KOPT-K1 (cell line): ENCODE measurements around the gene RBBP8NL.
"Not testable (repeated sequence)": the region's sequence is repeated elsewhere in the genome, so short reads cannot be mapped to it uniquely, and the experiment has no call there.

Source experiments
- H3K27ac ChIP-seq: fragments of 200-600 bp; sonication (generic); 2 replicates; pipeline ENCODE4 v1.5.1; 2016; ENCODE audit warnings: antibody characterized with exemption, mild to moderate bottlenecking, low read depth, low read length; ENCODE audit not compliant: poor library complexity, severe bottlenecking
- H3K36me3 ChIP-seq: fragments of 200-600 bp; sonication (generic); 2 replicates; pipeline ENCODE4 v1.5.1; 2017; ENCODE audit warnings: antibody characterized with exemption, mild to moderate bottlenecking, low read length, moderate library complexity; ENCODE audit not compliant: insufficient read depth
- H3K9me3 ChIP-seq: fragments of 200-600 bp; sonication (generic); 2 replicates; pipeline ENCODE4 v1.5.1; 2017; ENCODE audit warnings: antibody characterized with exemption, low read length, mild to moderate bottlenecking; ENCODE audit not compliant: insufficient read depth, poor library complexity, severe bottlenecking

The RBBP8NL gene

GRCh38 chr20:62377064-62377461, 50.3 kb downstream of the RBBP8NL start:
- Histone ChIP-seq H3K36me3 (peaks cover 6% of the 10 kb centered on the region; the same call in 1 of the 2 replicates), H3K27ac (no peak overlapping the region), H3K9me3 (no peaks in the 10 kb centered on the region)

GRCh38 chr20:62376112-62377063, 51.0 kb downstream of the RBBP8NL start:
- H3K9me3 ChIP-seq, result no peaks in the 10 kb centered on the region
- H3K27ac ChIP-seq, result no peak overlapping the region
- H3K36me3 ChIP-seq, result no peaks in the 10 kb centered on the region; the same call in 1 of the 2 replicates

- H3K27ac ChIP-seq, result no peak overlapping the region
Observed at GRCh38 chr20:62374331-62375152, 52.8 kb downstream of the RBBP8NL start.

GRCh38 chr20:62373631-62374179, 53.6 kb downstream of the RBBP8NL start:
- H3K9me3 ChIP-seq, H3K27ac ChIP-seq, H3K36me3 ChIP-seq: not testable (repeated sequence)

More at GRCh38 chr20:62374331-62375152, 52.8 kb downstream of the RBBP8NL start:
- Histone ChIP-seq H3K9me3 (no peaks in the 10 kb centered on the region), H3K36me3 (no peaks in the 10 kb centered on the region)

GRCh38 chr20:62372042-62372993, 55.0 kb downstream of the RBBP8NL start:
- no peak overlapping the region for H3K27ac ChIP-seq

GRCh38 chr20:62371588-62372041, 55.7 kb downstream of the RBBP8NL start:
- H3K9me3 ChIP-seq, result no peaks in the 10 kb centered on the region
- H3K36me3 ChIP-seq, result no peaks in the 10 kb centered on the region
- no peak overlapping the region for H3K27ac ChIP-seq

More at GRCh38 chr20:62372042-62372993, 55.0 kb downstream of the RBBP8NL start:
- no peaks in the 10 kb centered on the region for H3K9me3 ChIP-seq
- H3K36me3 ChIP-seq, result no peaks in the 10 kb centered on the region

- Histone ChIP-seq H3K27ac (no peak overlapping the region), H3K9me3 (no peaks in the 10 kb centered on the region), H3K36me3 (no peaks in the 10 kb centered on the region)
Observed at GRCh38 chr20:62370807-62371587, 56.3 kb downstream of the RBBP8NL start.

- no peak overlapping the region for H3K27ac ChIP-seq
- no peaks in the 10 kb centered on the region for H3K36me3 ChIP-seq
- H3K9me3 ChIP-seq, result no peaks in the 10 kb centered on the region
Observed at GRCh38 chr20:62370115-62370806, 57.1 kb downstream of the RBBP8NL start.

- H3K36me3 ChIP-seq, result no peaks in the 10 kb centered on the region
- H3K9me3 ChIP-seq, result no peaks in the 10 kb centered on the region
- no peak overlapping the region for H3K27ac ChIP-seq
Observed at GRCh38 chr20:62369815-62370114, 57.6 kb downstream of the RBBP8NL start.

- H3K9me3 ChIP-seq, result no peaks in the 10 kb centered on the region
- H3K36me3 ChIP-seq, result no peaks in the 10 kb centered on the region
- H3K27ac ChIP-seq, result no peak overlapping the region
Observed at GRCh38 chr20:62368976-62369814, 58.1 kb downstream of the RBBP8NL start.

- H3K27ac ChIP-seq, result no peak overlapping the region
- H3K36me3 ChIP-seq, result no peaks in the 10 kb centered on the region
- H3K9me3 ChIP-seq, result no peaks in the 10 kb centered on the region
Observed at GRCh38 chr20:62368392-62368975, 58.9 kb downstream of the RBBP8NL start.

- no peak overlapping the region for H3K27ac ChIP-seq
- H3K36me3 ChIP-seq, result no peaks in the 10 kb centered on the region
- H3K9me3 ChIP-seq, result no peaks in the 10 kb centered on the region
Observed at GRCh38 chr20:62367633-62368391, 59.5 kb downstream of the RBBP8NL start.
